Right cardiac atrium (tissue), 5 donors: Measurements from ENCODE around the gene CPXM2. TPM values are rescaled to one million over a fixed set of nuclear protein-coding genes. Genes with fewer than 3 reads are reported as not detected.

ENCODE experiments used
- ATAC-seq, 2 donors: fragments of 200-7000 bp; cut with Tn5 transposase; one replicate each; pipeline versions ENCODE4 v1.8.0 to v1.9.1; 2020; ENCODE audit warnings: moderate library complexity in 2 of 2, mild to moderate bottlenecking in 1 of 2
- DNase-seq, 3 donors: peaks; one replicate each; pipeline ENCODE4 v3.0.0-alpha.2; 2020
- H3K27ac ChIP-seq: one replicate; pipeline ENCODE4 v1.5.1; 2013; ENCODE audit warnings: mild to moderate bottlenecking, low read length, control low read depth, moderate library complexity
- H3K27me3 ChIP-seq: one replicate; pipeline ENCODE4 v1.6.1; 2013; ENCODE audit not compliant: control insufficient read depth, insufficient read depth
- H3K4me1 ChIP-seq: one replicate; pipeline ENCODE4 v1.6.1; 2013; ENCODE audit warnings: low read length; ENCODE audit not compliant: control insufficient read depth, insufficient read depth
- H3K4me3 ChIP-seq: one replicate; pipeline ENCODE4 v1.5.1; 2013; ENCODE audit warnings: low read length, control low read depth
- H3K9me3 ChIP-seq: one replicate; pipeline ENCODE4 v1.6.1; 2013; ENCODE audit warnings: low read length; ENCODE audit not compliant: control insufficient read depth
- WGBS: extraction: QIAGEN DNeasy Blood & Tissue Kit; methylation state at CpG from one replicate; pipeline ENCODE4 v1.1.7; 2013; 5-methylcytosine and 5-hydroxymethylcytosine counted together
- intact Hi-C, 4 donors: fragments of 100-400 bp; cut with DNase I; formaldehyde crosslinking; loops; one replicate each; pipeline versions ENCODE4 v1.11.0 to v1.14.0; 2022 to 2023
- polyA plus RNA-seq: library from polyadenylated mRNA; stranded (reverse); fragments of 200-250 nt; gene quantifications from one replicate; pipeline ENCODE4 v1.2.3, GENCODE V29; 2013
- total RNA-seq, 4 donors: library from RNA; stranded (reverse); fragmentation: NEBNext Ultra II Directional; extraction: Animal tissue kit (Norgen Biotek cat#: 25700); gene quantifications; one replicate each; pipeline ENCODE4 v1.2.1, GENCODE V29; 2021
- donor health status: healthy with polysubstance abuse.
- donor health status: DM: no; HTN: yes; CAD: no.
- donor health status: DM: no; HTN: no; CAD: no.
- donor health status: DM: no; HTN: yes; CAD: no; lungs with severe emphysema.
- donor health status: DM: yes; HTN: yes; CAD: no.

CPXM2 gene
- total and polyA plus RNA-seq, 5 donors, result 2.1 to 12.8 (median 6.7) TPM

- H3K9me3 ChIP-seq, result no peaks in the 10 kb centered on the region
- ATAC-seq, result no peak
- DNase-seq, result no peak
- no peak overlapping the region for H3K4me3 ChIP-seq
- H3K27ac ChIP-seq, result no peak overlapping the region
- intact Hi-C loops, result no loop called here
- no peaks in the 10 kb centered on the region for H3K27me3 ChIP-seq
- 76% methylated on average over 2 of the region's 2 CpGs for WGBS
- no peaks in the 10 kb centered on the region for H3K4me1 ChIP-seq
Measured at GRCh38 chr10:123726836-123727235, 164.8 kb downstream of the CPXM2 start.

GRCh38 chr10:123726381-123726780 lies 165.2 kb downstream of the CPXM2 start:
- intact Hi-C loops, result no loop called here
- WGBS, result 44% methylated on average over 3 of the region's 3 CpGs

GRCh38 chr10:123724747-123725146 lies 166.9 kb downstream of the CPXM2 start:
- DNase-seq (no peak), ATAC-seq (no peak)
- intact Hi-C loops, result no loop called here
- H3K4me1 ChIP-seq, result no peaks in the 10 kb centered on the region
- no peaks in the 10 kb centered on the region for H3K9me3 ChIP-seq
- H3K27me3 ChIP-seq, result no peaks in the 10 kb centered on the region
- WGBS, result 85% methylated on average over 12 of the region's 12 CpGs
- no peak overlapping the region for H3K4me3 ChIP-seq
- H3K27ac ChIP-seq, result no peak overlapping the region

More at GRCh38 chr10:123726381-123726780, 165.2 kb downstream of the CPXM2 start:
- Histone ChIP-seq H3K4me1 (no peaks in the 10 kb centered on the region), H3K27me3 (no peaks in the 10 kb centered on the region), H3K9me3 (no peaks in the 10 kb centered on the region), H3K4me3 (no peak overlapping the region), H3K27ac (no peak overlapping the region)
- no peak for ATAC-seq
- DNase-seq, result no peak

GRCh38 chr10:123722351-123722750 lies 169.3 kb downstream of the CPXM2 start:
- WGBS, result 87% methylated on average over 2 of the region's 2 CpGs
- Histone ChIP-seq H3K4me1 (no peaks in the 10 kb centered on the region), H3K27ac (no peak overlapping the region), H3K27me3 (no peaks in the 10 kb centered on the region), H3K4me3 (no peak overlapping the region), H3K9me3 (no peaks in the 10 kb centered on the region)
- no peak for DNase-seq
- ATAC-seq, result no peak
- intact Hi-C loops, result no loop called here

GRCh38 chr10:123721441-123722049 lies 170.1 kb downstream of the CPXM2 start:
- 77% methylated on average over 9 of the region's 9 CpGs for WGBS
- intact Hi-C loops, result no loop called here
- DNase-seq (no peak), ATAC-seq (no peak)
- no peaks in the 10 kb centered on the region for H3K9me3 ChIP-seq
- H3K4me3 ChIP-seq, result no peak overlapping the region
- H3K4me1 ChIP-seq, result no peaks in the 10 kb centered on the region
- no peaks in the 10 kb centered on the region for H3K27me3 ChIP-seq
- H3K27ac ChIP-seq, result no peak overlapping the region

GRCh38 chr10:123720536-123720935 lies 171.1 kb downstream of the CPXM2 start:
- DNase-seq, result no peak
- ATAC-seq, result no peak
- H3K4me1 ChIP-seq, result no peaks in the 10 kb centered on the region
- no peak overlapping the region for H3K27ac ChIP-seq
- H3K4me3 ChIP-seq, result no peak overlapping the region
- 59% methylated on average over 3 of the region's 3 CpGs for WGBS
- H3K9me3 ChIP-seq, result no peaks in the 10 kb centered on the region
- intact Hi-C loops, result no loop called here
- no peaks in the 10 kb centered on the region for H3K27me3 ChIP-seq

GRCh38 chr10:123718544-123719060 lies 173.0 kb downstream of the CPXM2 start:
- WGBS, result 70% methylated on average over 4 of the region's 4 CpGs
- intact Hi-C loops, result no loop called here
- Histone ChIP-seq H3K27ac (no peak overlapping the region), H3K27me3 (no peaks in the 10 kb centered on the region), H3K4me1 (no peaks in the 10 kb centered on the region), H3K4me3 (no peak overlapping the region), H3K9me3 (no peaks in the 10 kb centered on the region)
- no peak for DNase-seq
- no peak for ATAC-seq

GRCh38 chr10:123717336-123717735 lies 174.3 kb downstream of the CPXM2 start:
- no peaks in the 10 kb centered on the region for H3K4me1 ChIP-seq
- intact Hi-C loops, result no loop called here
- no peaks in the 10 kb centered on the region for H3K27me3 ChIP-seq
- DNase-seq, result no peak
- no peak overlapping the region for H3K4me3 ChIP-seq
- ATAC-seq, result no peak
- 78% methylated on average over 4 of the region's 4 CpGs for WGBS
- no peak overlapping the region for H3K27ac ChIP-seq
- H3K9me3 ChIP-seq, result no peaks in the 10 kb centered on the region

GRCh38 chr10:123715546-123715945 lies 176.1 kb downstream of the CPXM2 start:
- WGBS, result 65% methylated on average over 2 of the region's 2 CpGs
- ATAC-seq, result no peak
- Histone ChIP-seq H3K27me3 (no peaks in the 10 kb centered on the region), H3K9me3 (no peaks in the 10 kb centered on the region), H3K4me1 (no peaks in the 10 kb centered on the region), H3K4me3 (no peak overlapping the region), H3K27ac (no peak overlapping the region)
- intact Hi-C loops, result no loop called here
- no peak for DNase-seq

GRCh38 chr10:123706236-123706635 lies 185.4 kb downstream of the CPXM2 start:
- Histone ChIP-seq H3K27me3 (no peaks in the 10 kb centered on the region), H3K4me3 (no peak overlapping the region), H3K9me3 (no peaks in the 10 kb centered on the region), H3K4me1 (no peaks in the 10 kb centered on the region), H3K27ac (no peak overlapping the region)
- 79% methylated on average over 4 of the region's 4 CpGs for WGBS
- DNase-seq, result no peak
- intact Hi-C loops, result no loop called here
- no peak for ATAC-seq

GRCh38 chr10:123704812-123705211 lies 186.8 kb downstream of the CPXM2 start:
- H3K9me3 ChIP-seq, result no peaks in the 10 kb centered on the region
- intact Hi-C loops, result no loop called here
- DNase-seq, result no peak
- no peaks in the 10 kb centered on the region for H3K4me1 ChIP-seq
- WGBS, result 14% methylated on average over 6 of the region's 6 CpGs
- ATAC-seq, result no peak
- no peak overlapping the region for H3K4me3 ChIP-seq
- no peak overlapping the region for H3K27ac ChIP-seq
- H3K27me3 ChIP-seq, result no peaks in the 10 kb centered on the region

- no peaks in the 10 kb centered on the region for H3K27me3 ChIP-seq
- no peak for DNase-seq
- no peak overlapping the region for H3K27ac ChIP-seq
- intact Hi-C loops, result no loop called here
- H3K9me3 ChIP-seq, result no peaks in the 10 kb centered on the region
- H3K4me3 ChIP-seq, result no peak overlapping the region
- no peaks in the 10 kb centered on the region for H3K4me1 ChIP-seq
- no peak for ATAC-seq
- WGBS, result 83% methylated on average over 8 of the region's 8 CpGs
Measured at GRCh38 chr10:123704076-123704475, 187.5 kb downstream of the CPXM2 start.
